Heart left ventricle (tissue), 16 donors: Measurements from ENCODE around the gene LEUTX. TPM values are rescaled to one million over a fixed set of nuclear protein-coding genes. Genes with fewer than 3 reads are reported as not detected.

ENCODE experiments used
- ATAC-seq, 4 donors: fragments of 200-7000 bp; cut with Tn5 transposase; one replicate each; pipeline ENCODE4 v1.9.1; 2020 to 2022; ENCODE audit warnings: moderate library complexity in 4 of 4, mild to moderate bottlenecking in 3 of 4, moderate number of reproducible peaks in 1 of 4
- DNase-seq, 5 donors: peaks; one replicate each; pipeline ENCODE4 v3.0.0-alpha.2; 2020
- H3K27ac ChIP-seq, 12 donors: fragments of 200-600 bp; sonication (generic) in 4 of 12; one replicate each; pipeline versions ENCODE4 v1.5.0 to v1.8.0; 2016 to 2022; ENCODE audit warnings: mild to moderate bottlenecking in 2 of 12
- H3K27me3 ChIP-seq, 9 donors: fragments of 200-600 bp; sonication (generic) in 2 of 9; one replicate each; pipeline versions ENCODE4 v1.5.1 to v1.8.0; 2016 to 2022; ENCODE audit warnings: mild to moderate bottlenecking in 3 of 9
- H3K36me3 ChIP-seq, 9 donors: fragments of 200-600 bp; sonication (generic) in 2 of 9; one replicate each; pipeline versions ENCODE4 v1.5.0 to v1.8.0; 2018 to 2022; ENCODE audit warnings: mild to moderate bottlenecking in 2 of 9
- H3K4me1 ChIP-seq, 12 donors: fragments of 200-600 bp; sonication (generic) in 4 of 12; one replicate each; pipeline versions ENCODE4 v1.5.0 to v1.8.0; 2016 to 2022; ENCODE audit warnings: mild to moderate bottlenecking in 3 of 12
- H3K4me3 ChIP-seq, 12 donors: fragments of 200-600 bp; sonication (generic) in 4 of 12; one replicate each; pipeline versions ENCODE4 v1.5.0 to v1.8.0; 2017 to 2022; ENCODE audit warnings: mild to moderate bottlenecking in 9 of 12, moderate library complexity in 4 of 12
- H3K9me3 ChIP-seq, 12 donors: fragments of 200-600 bp; sonication (generic) in 4 of 12; one replicate each; pipeline versions ENCODE4 v1.5.0 to v1.8.0; 2016 to 2022; ENCODE audit warnings: mild to moderate bottlenecking in 1 of 12
- CTCF ChIP-seq, 12 donors: fragments of 200-600 bp; sonication (generic) in 4 of 12; IDR thresholded peaks; one replicate each; pipeline versions ENCODE4 v1.5.0 to v1.8.0; 2018 to 2022; ENCODE audit warnings: antibody characterized with exemption in 12 of 12, mild to moderate bottlenecking in 5 of 12
- POLR2A ChIP-seq, 2 donors: fragments of 450-650 bp; IDR thresholded peaks; one replicate each; pipeline ENCODE4 v1.6.1; 2017; ENCODE audit warnings: antibody characterized with exemption in 2 of 2, mild to moderate bottlenecking in 2 of 2, moderate library complexity in 2 of 2
- WGBS, 4 donors: extraction: QIAGEN DNeasy Blood & Tissue Kit in 2 of 4; methylation state at CpG; one replicate each; pipeline versions ENCODE4 v1.1.5 to v1.1.7; 2013 to 2018; 5-methylcytosine and 5-hydroxymethylcytosine counted together
- intact Hi-C, 10 donors: fragments of 100-400 bp; cut with DNase I; formaldehyde crosslinking; loops; one replicate each; pipeline versions ENCODE4 v1.11.1 to v1.14.2; 2022
- polyA plus RNA-seq, 2 donors: library from polyadenylated mRNA; stranded (reverse); fragments of 200-250 nt; gene quantifications; one replicate each; pipeline ENCODE4 v1.2.3, GENCODE V29; 2013
- total RNA-seq, 9 donors: library from RNA; depleted of rRNA in 2 of 9; stranded (reverse); fragments of >200 nt in 2 of 9; fragmentation: NEBNext Ultra II Directional in 3 of 9; extraction: Animal tissue kit (Norgen Biotek cat#: 25700) in 3 of 9; gene quantifications; one replicate each; pipeline versions ENCODE4 v1.1.0 to v1.2.4, GENCODE V29; 2016 to 2023
- donor health status: ischemic (EF 13 %, LVEDD 7.1; RV severe dilation, severe dysfunction).
- donor health status: healthy with polysubstance abuse.
- donor health status: DM: no; HTN: yes; CAD: no.
- donor health status: DM: no; HTN: no; CAD: no.
- donor health status: ischemic (EF 25% LVEDD 6.9; RV normal size, moderate dysfunction).
- donor health status: ischemic (EF 25% LVEDD 5.7; RV mildly dilated, moderate dysfunction).
- donor health status: healthy.
- donor health status: DM: yes; HTN: yes; CAD: no.
- donor health status: ischemic (EF 35%, LVEDD 5.7; RV mildly dilated, moderate dysfunction).
- donor health status: nonischemic (EF 11% LVEDD 7.7; RV severe dilation, severe dysfunction).
- donor health status: DM: yes; HTN: yes; CAD: no.
- donor health status: PGD.
- donor health status: ischemic (EF 29% LVEDD 5.4; RV normal size, mild dysfunction).
- donor health status: nonischemic (EF 23%, LVEDD 6.1; RV moderate dilation, normal function).

LEUTX gene
- total and polyA plus RNA-seq, 11 donors = not detected

DNA sequence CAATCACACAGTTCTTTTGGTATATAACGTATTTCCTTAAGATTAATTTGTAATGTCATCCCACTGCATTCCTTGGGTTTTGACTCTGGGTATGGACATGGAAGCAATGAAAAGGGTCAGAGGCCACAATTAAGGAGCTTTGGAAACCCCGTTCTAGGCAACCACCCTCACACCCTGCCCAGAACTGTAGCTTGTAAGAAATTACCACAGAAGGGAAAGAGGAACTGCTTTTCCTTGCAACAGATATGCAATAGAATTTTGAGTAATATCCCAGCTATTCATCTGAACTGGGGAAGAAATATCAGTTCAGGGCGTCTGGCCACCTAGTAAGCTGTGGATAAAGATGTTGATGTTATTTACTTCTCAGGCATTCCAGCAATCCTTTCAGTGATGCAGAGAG, 39.8 kb upstream of the LEUTX start:
- H3K27me3 ChIP-seq = peaks cover 0 to 24% (median 6%) of the 10 kb centered on the region in 9 donors

GRCh38 chr19:39740395-39740794, 38.3 kb upstream of the LEUTX start:
- no peaks in the 10 kb centered on the region for H3K9me3 ChIP-seq
- intact Hi-C loops = no loop called here
- H3K36me3 ChIP-seq = no peaks in the 10 kb centered on the region
- no peaks in the 10 kb centered on the region for H3K4me1 ChIP-seq
- no peak for TF ChIP-seq CTCF (IDR thresholded peaks at IDR 0.05)
- TF ChIP-seq POLR2A (IDR thresholded peaks at IDR 0.05) = no peak
- no peak overlapping the region for H3K4me3 ChIP-seq
- no peak overlapping the region for H3K27ac ChIP-seq
- DNase-seq (no peak), ATAC-seq (no peak)
- peaks cover 0 to 24% (median 6%) of the 10 kb centered on the region in 9 donors for H3K27me3 ChIP-seq
- 82 to 93% (median 87%) methylated on average over 1 of the region's 1 CpG for WGBS, 4 donors

More for the DNA sequence above, 39.8 kb upstream of the LEUTX start:
- H3K36me3 ChIP-seq = no peaks in the 10 kb centered on the region
- no peaks in the 10 kb centered on the region for H3K9me3 ChIP-seq
- no peak overlapping the region for H3K27ac ChIP-seq
- no peak for ATAC-seq
- no peak for DNase-seq
- intact Hi-C loops = no loop called here
- no peaks in the 10 kb centered on the region for H3K4me1 ChIP-seq
- TF ChIP-seq CTCF (IDR thresholded peaks at IDR 0.05) = no peak
- TF ChIP-seq POLR2A (IDR thresholded peaks at IDR 0.05) = no peak
- no peak overlapping the region for H3K4me3 ChIP-seq
- 41 to 54% (median 53%) methylated on average over 3 of the region's 3 CpGs for WGBS, 4 donors

GRCh38 chr19:39745643-39746042, 33.0 kb upstream of the LEUTX start:
- H3K27ac ChIP-seq = no peak overlapping the region
- WGBS, 4 donors = 51 to 61% (median 53%) methylated on average over 3 of the region's 3 CpGs
- no peaks in the 10 kb centered on the region for H3K4me1 ChIP-seq
- no peaks in the 10 kb centered on the region for H3K9me3 ChIP-seq
- TF ChIP-seq POLR2A (IDR thresholded peaks at IDR 0.05) (no peak), CTCF (IDR thresholded peaks at IDR 0.05) (no peak)
- intact Hi-C loops = no loop called here
- H3K4me3 ChIP-seq = no peak overlapping the region
- no peaks in the 10 kb centered on the region for H3K36me3 ChIP-seq
- DNase-seq (no peak), ATAC-seq (no peak)
- H3K27me3 ChIP-seq = peaks cover 0 to 16% (median 0%) of the 10 kb centered on the region in 9 donors

GRCh38 chr19:39746836-39747529, 31.7 kb upstream of the LEUTX start:
- H3K4me3 ChIP-seq = no peak overlapping the region
- H3K4me1 ChIP-seq = no peaks in the 10 kb centered on the region
- no peak for TF ChIP-seq POLR2A (IDR thresholded peaks at IDR 0.05)
- TF ChIP-seq CTCF (IDR thresholded peaks at IDR 0.05) = no peak
- ATAC-seq = no peak
- 45 to 68% (median 63%) methylated on average over 4 of the region's 4 CpGs for WGBS, 4 donors
- H3K27me3 ChIP-seq = peaks cover 0 to 16% (median 0%) of the 10 kb centered on the region in 9 donors
- intact Hi-C loops = no loop called here
- no peaks in the 10 kb centered on the region for H3K9me3 ChIP-seq
- no peak for DNase-seq
- no peak overlapping the region for H3K27ac ChIP-seq
- H3K36me3 ChIP-seq = no peaks in the 10 kb centered on the region
